Measurements from ENCODE around the gene MAFG. TPM values are rescaled to one million over a fixed set of nuclear protein-coding genes. Genes with fewer than 3 reads are reported as not detected.
A peak's percentile ranks its signal among the peaks of the same experiment; 100 is the strongest.

MAFG gene
- total and polyA plus RNA-seq, 2 of the 13 experiments (the other 11 are each of a cell fraction or from before 2014, with no cell fraction given) = 14.5 to 20.0 TPM

GRCh38 chr17:81931557-81932332 is 4.2 kb upstream of the MAFG start (continued):
- 0 out of 2 replicates have a peak, but pooled peaks have one; percentile 10 for TF ChIP-seq IKZF5 (CRISPR knock-in tag; IDR thresholded peaks at IDR 0.05)
- no peak for TF ChIP-seq SNAPC5 (CRISPR knock-in tag; IDR thresholded peaks at IDR 0.05; ENCODE audit: borderline replicate concordance)
- TF ChIP-seq, protein P1, sequence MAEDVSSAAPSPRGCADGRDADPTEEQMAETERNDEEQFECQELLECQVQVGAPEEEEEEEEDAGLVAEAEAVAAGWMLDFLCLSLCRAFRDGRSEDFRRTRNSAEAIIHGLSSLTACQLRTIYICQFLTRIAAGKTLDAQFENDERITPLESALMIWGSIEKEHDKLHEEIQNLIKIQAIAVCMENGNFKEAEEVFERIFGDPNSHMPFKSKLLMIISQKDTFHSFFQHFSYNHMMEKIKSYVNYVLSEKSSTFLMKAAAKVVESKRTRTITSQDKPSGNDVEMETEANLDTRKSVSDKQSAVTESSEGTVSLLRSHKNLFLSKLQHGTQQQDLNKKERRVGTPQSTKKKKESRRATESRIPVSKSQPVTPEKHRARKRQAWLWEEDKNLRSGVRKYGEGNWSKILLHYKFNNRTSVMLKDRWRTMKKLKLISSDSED (CRISPR knock-in tag; IDR thresholded peaks at IDR 0.05) = 0 out of 2 replicates have a peak, but pooled peaks have one; percentile 29
- TF ChIP-seq PAXIP1 (CRISPR knock-in tag; conservative IDR thresholded peaks at IDR 0.05) = no peak
- no peak for TF ChIP-seq JDP2 (CRISPR knock-in tag; IDR thresholded peaks at IDR 0.05; ENCODE audit: borderline replicate concordance)
- TF ChIP-seq ZSCAN21 (CRISPR knock-in tag; IDR thresholded peaks at IDR 0.05; ENCODE audit: borderline replicate concordance) = peak; percentile 54; the same call in 1 of the 2 replicates
- TF ChIP-seq ZNF543 (CRISPR knock-in tag; IDR thresholded peaks at IDR 0.05) = 0 out of 2 replicates have a peak, but pooled peaks have one; percentile 45
- 0 out of 2 replicates have a peak, but pooled peaks have one; percentile 16 for TF ChIP-seq ZNF256 (CRISPR knock-in tag; conservative IDR thresholded peaks at IDR 0.05)
- 0 out of 2 replicates have a peak, but pooled peaks have one; percentile 65 for TF ChIP-seq FLYWCH1 (CRISPR knock-in tag; IDR thresholded peaks at IDR 0.05)
- peak; percentile 40; the same call in 1 of the 2 replicates for TF ChIP-seq ZNF609 (CRISPR knock-in tag; IDR thresholded peaks at IDR 0.05; ENCODE audit: borderline replicate concordance)
- peak; percentile 10; the same call in 1 of the 2 replicates for TF ChIP-seq HIVEP1 (CRISPR knock-in tag; IDR thresholded peaks at IDR 0.05)
- peak; percentile 61 for TF ChIP-seq POLR2AphosphoS5 (IDR thresholded peaks at IDR 0.05; ENCODE audit: low read depth, low read length)

Data from HepG2 (cell line).